ENCODE results near the gene SYPL2. TPM values are rescaled to one million over a fixed set of nuclear protein-coding genes. Genes with fewer than 3 reads are reported as not detected.
"Not testable (repeated sequence)": the region's sequence is repeated elsewhere in the genome, so short reads cannot be mapped to it uniquely, and the experiment has no call there.

The SYPL2 gene
- total RNA-seq, 1 donor: not detected

GRCh38 chr1:109468903-109469302 is 2.6 kb downstream of the SYPL2 start:
- no peak for DNase-seq (ENCODE audit: low read depth in 2 of 3, low spot score in 2 of 3)

- no peak for DNase-seq (ENCODE audit: low read depth in 2 of 3, low spot score in 2 of 3)
Observed at GRCh38 chr1:109470245-109470644, 3.9 kb downstream of the SYPL2 start.

- DNase-seq (ENCODE audit: low read depth in 2 of 3, low spot score in 2 of 3): no peak
Observed at GRCh38 chr1:109472779-109473178, 6.4 kb downstream of the SYPL2 start.

- DNase-seq (ENCODE audit: low read depth in 2 of 3, low spot score in 2 of 3): not testable (repeated sequence)
Observed at GRCh38 chr1:109473284-109474057, 7.1 kb downstream of the SYPL2 start.

DNA sequence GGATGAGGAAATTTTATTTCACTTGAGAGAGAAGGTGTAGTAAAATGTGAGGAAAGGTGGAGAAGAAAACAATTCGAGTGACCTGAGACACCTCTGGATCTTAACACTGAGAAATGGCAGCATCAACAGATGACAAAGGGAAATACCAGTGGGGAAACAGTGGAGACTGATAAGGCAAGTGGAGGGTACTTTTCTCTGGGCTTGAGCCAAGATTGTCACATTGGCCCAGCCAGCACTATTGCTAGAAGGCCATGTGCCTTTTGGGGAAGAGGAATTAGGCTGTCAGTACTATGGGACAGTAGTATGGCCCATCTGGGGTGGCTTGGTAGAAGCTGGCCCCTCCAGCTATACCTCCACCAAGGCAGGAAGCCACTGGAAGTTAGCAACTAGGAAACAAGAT is 8.4 kb downstream of the SYPL2 start:
- DNase-seq (ENCODE audit: low read depth in 2 of 3, low spot score in 2 of 3): peak in 1 of 3 donors; percentile 46

DNA sequence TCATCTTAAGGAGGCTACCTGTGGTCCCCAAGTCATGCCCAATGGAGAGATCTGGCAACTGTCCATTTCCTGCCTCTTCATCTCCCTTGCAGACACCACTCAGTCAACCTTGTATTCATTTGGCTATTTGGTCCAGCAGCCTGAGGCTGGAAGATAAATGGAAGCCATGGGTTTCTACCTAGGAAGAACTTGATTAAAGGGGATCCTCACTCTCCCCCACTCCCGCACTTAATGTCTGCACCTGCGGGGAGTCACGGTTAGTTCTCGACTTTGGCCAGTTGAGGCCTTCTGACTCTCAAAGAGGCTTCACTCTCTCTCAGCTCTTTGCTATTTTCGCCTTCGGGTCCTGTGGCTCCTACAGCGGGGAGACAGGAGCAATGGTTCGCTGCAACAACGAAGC is 8.9 kb downstream of the SYPL2 start:
- DNase-seq (ENCODE audit: low read depth in 2 of 3, low spot score in 2 of 3): no peak

DNA sequence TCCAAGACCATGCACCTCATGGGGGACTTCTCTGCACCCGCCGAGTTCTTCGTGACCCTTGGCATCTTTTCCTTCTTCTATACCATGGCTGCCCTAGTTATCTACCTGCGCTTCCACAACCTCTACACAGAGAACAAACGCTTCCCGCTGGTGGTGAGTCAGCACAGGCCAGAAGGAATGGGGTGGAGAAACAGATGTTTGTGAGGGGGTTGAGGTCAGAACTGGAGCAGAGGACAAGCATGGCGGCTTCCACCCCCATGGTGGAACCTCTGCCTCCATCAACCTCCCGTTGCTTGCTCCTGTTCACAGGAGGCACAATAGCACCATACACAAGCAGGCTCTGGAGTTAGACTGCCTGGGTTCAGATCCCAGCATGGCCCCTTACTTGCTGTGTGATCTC is 10.5 kb downstream of the SYPL2 start:
- no peak for DNase-seq (ENCODE audit: low read depth in 2 of 3, low spot score in 2 of 3)

DNA sequence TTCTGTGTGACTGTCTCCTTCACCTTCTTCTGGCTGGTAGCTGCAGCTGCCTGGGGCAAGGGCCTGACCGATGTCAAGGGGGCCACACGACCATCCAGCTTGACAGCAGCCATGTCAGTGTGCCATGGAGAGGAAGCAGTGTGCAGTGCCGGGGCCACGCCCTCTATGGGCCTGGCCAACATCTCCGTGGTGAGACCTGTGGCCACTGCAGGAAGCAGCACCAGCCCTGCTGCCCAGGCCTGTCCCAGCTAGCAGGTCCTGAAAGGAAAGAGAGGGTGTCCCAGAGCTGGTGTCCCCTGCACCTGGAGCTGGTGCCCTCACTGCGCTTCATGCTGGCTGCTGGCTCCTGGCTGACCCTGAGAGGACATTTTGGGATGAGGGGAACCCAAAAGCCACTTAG is 11.5 kb downstream of the SYPL2 start:
- no peak for DNase-seq (ENCODE audit: low read depth in 2 of 3, low spot score in 2 of 3)

- peak in 1 of 3 donors; percentile 51 for DNase-seq (ENCODE audit: low read depth in 2 of 3, low spot score in 2 of 3)
Observed at GRCh38 chr1:109478806-109479205, 12.5 kb downstream of the SYPL2 start.

DNA sequence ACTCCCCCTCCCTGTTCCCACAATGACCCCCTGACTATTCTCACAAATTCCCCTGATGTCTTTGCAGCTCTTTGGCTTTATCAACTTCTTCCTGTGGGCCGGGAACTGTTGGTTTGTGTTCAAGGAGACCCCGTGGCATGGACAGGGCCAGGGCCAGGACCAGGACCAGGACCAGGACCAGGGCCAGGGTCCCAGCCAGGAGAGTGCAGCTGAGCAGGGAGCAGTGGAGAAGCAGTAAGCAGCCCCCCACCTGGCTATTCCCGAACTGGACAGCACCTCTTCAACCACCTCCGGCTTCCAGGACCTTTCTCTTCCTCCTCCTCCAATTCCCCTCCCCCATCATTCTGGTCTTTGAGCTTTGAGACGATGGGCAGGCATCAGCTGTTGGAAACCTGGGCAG is 13.0 kb downstream of the SYPL2 start:
- no peak for DNase-seq (ENCODE audit: low read depth in 2 of 3, low spot score in 2 of 3)

- DNase-seq (ENCODE audit: low read depth in 2 of 3, low spot score in 2 of 3): no peak
Observed at GRCh38 chr1:109479901-109480300, 13.6 kb downstream of the SYPL2 start.

DNA sequence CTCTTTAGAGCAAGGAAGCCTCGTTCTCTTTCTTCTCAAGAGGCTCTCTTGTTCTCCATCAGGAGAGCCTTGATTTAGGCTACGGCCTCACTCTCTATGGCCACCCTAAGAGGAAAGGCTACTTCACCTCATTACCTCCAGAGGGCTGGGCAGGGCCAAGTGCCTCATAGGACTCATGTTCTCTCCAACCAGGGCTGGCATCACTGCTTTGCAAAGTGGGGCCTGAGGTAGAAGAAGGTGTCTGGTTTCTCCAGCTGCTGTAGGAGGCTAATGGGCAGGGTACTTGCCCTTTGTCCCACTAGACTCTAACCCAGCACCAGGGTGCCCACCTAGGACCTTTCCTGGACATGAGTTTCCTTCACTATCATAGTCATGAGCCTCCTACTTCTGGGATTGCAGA is 15.3 kb downstream of the SYPL2 start:
- DNase-seq (ENCODE audit: low read depth in 2 of 3, low spot score in 2 of 3): no peak

DNA sequence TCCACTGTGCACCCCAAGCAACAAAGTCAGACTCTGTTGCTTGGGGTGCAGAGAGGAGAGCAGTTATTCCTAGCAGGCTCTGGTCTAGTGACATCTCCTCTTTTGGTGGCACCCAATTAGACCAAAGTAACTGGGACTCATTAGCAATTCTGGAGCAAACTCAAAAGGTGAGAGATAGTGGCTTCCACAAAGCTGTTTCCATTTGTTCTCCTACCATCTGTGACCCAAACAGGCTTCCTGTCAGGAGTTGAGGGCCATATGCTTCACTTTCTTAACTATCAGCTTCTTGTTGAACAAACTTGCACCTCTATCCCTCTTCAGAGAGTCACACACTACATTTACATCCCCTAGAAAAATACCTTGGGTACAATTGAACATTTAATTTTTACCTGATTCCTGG is 15.9 kb downstream of the SYPL2 start:
- DNase-seq (ENCODE audit: low read depth in 2 of 3, low spot score in 2 of 3): no peak

GRCh38 chr1:109482791-109483671 is 16.7 kb downstream of the SYPL2 start:
- DNase-seq (ENCODE audit: low read depth in 2 of 3, low spot score in 2 of 3): peak in 1 of 3 donors; percentile 67

GRCh38 chr1:109483672-109484518 is 17.5 kb downstream of the SYPL2 start, which contains the start of gene ATXN7L2:
ATXN7L2 (plus strand) TSS chr1:109483905; CDS start chr1:109483954, 49 bp downstream.
- peak; percentile 88 to 95 (median 93) for DNase-seq (ENCODE audit: low read depth in 2 of 3, low spot score in 2 of 3)

- no peak for DNase-seq (ENCODE audit: low read depth in 2 of 3, low spot score in 2 of 3)
Observed at GRCh38 chr1:109484519-109484975, 18.2 kb downstream of the SYPL2 start.

DNA sequence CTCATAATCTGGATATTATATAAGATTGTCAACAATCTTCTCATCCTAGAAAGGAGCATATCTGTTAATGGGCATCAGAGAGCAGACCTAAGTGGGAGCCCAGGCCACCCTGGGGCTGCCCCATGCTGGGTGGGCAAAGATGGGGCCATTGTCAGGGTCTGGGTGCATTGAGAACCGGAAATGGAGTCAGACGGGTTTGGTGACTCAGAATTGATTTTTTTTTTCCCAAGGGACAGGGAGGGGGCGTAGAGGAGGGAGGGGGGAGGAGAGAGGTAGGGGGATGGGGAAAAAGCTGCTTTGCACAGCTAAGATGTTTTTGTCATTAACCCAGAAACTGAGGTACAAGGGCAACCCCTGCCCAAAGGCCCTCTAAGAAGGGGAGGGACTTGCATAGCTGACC is 18.7 kb downstream of the SYPL2 start:
- DNase-seq (ENCODE audit: low read depth in 2 of 3, low spot score in 2 of 3): no peak

- no peak for DNase-seq (ENCODE audit: low read depth in 2 of 3, low spot score in 2 of 3)
Observed at GRCh38 chr1:109487261-109487660, 20.9 kb downstream of the SYPL2 start.

GRCh38 chr1:109488201-109488600 is 21.9 kb downstream of the SYPL2 start:
- no peak for DNase-seq (ENCODE audit: low read depth in 2 of 3, low spot score in 2 of 3)

DNA sequence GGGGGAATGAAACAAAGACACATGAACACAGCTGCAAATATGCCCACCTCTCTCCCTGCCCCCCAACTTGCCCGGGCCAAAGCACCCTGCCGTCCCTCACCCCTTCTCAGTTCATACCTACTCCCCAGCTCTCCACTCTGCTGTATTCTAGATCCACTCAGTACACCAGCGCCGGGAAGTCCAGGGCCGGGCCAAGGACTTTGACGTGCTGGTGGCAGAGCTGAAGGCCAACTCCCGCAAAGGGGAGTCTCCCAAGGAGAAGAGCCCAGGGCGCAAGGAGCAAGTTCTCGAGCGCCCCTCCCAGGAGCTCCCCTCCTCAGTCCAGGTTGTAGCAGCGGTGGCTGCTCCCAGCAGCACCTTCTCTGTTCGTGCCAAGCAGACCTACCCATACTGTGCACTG is 22.4 kb downstream of the SYPL2 start:
- DNase-seq (ENCODE audit: low read depth in 2 of 3, low spot score in 2 of 3): no peak
